ENCODE data around the gene KIF6.

Gene KIF6

GRCh38 chr6:39343396-39343870, 381.8 kb downstream of the KIF6 start:
- no peaks in the 10 kb centered on the region for H3K9me3 ChIP-seq (replicated peaks; ENCODE audit: insufficient read depth, low read length)
- H3K36me3 ChIP-seq (replicated peaks; ENCODE audit: insufficient read depth, low read length): no peaks in the 10 kb centered on the region
- no peak for DNase-seq
- H3K27me3 ChIP-seq (replicated peaks; ENCODE audit: insufficient read depth, low read length): no peaks in the 10 kb centered on the region
- no peak for TF ChIP-seq EZH2 (optimal IDR thresholded peaks at IDR 0.05; ENCODE audit: low read depth, low read length)
- no peak for TF ChIP-seq CTCF (IDR thresholded peaks at IDR 0.05; ENCODE audit: low read length)
- TF ChIP-seq EZH2phosphoT487 (IDR thresholded peaks at IDR 0.05; ENCODE audit: low read length): no peak
- no peaks in the 10 kb centered on the region for H3K79me2 ChIP-seq (ENCODE audit: low read length)
- no peak overlapping the region for H2AFZ ChIP-seq (ENCODE audit: low read length)
- H3K4me1 ChIP-seq (ENCODE audit: low read length): no peaks in the 10 kb centered on the region
- no peak overlapping the region for H3K27ac ChIP-seq (ENCODE audit: low read length)
- H3K4me3 ChIP-seq (ENCODE audit: low read length): no peak overlapping the region
- H4K20me1 ChIP-seq (ENCODE audit: insufficient read depth, low read length): no peaks in the 10 kb centered on the region
- H3K9ac ChIP-seq (ENCODE audit: low read length): no peak overlapping the region
- H3K9me2 ChIP-seq (replicated peaks; ENCODE audit: insufficient read depth, low read length): no peaks in the 10 kb centered on the region
- H3K4me2 ChIP-seq (ENCODE audit: low read depth, low read length): no peak overlapping the region
- H3F3A ChIP-seq (ENCODE audit: insufficient read depth, low read length): no peaks in the 10 kb centered on the region

- DNase-seq: no peak
- Histone ChIP-seq H4K20me1 (ENCODE audit: insufficient read depth, low read length) (no peaks in the 10 kb centered on the region), H3K9me3 (replicated peaks; ENCODE audit: insufficient read depth, low read length) (no peaks in the 10 kb centered on the region), H3K4me3 (ENCODE audit: low read length) (no peak overlapping the region), H3K9me2 (replicated peaks; ENCODE audit: insufficient read depth, low read length) (no peaks in the 10 kb centered on the region), H3F3A (ENCODE audit: insufficient read depth, low read length) (no peaks in the 10 kb centered on the region), H2AFZ (ENCODE audit: low read length) (no peak overlapping the region), H3K9ac (ENCODE audit: low read length) (no peak overlapping the region), H3K4me1 (ENCODE audit: low read length) (no peaks in the 10 kb centered on the region), H3K36me3 (replicated peaks; ENCODE audit: insufficient read depth, low read length) (no peaks in the 10 kb centered on the region), H3K27ac (ENCODE audit: low read length) (no peak overlapping the region), H3K4me2 (ENCODE audit: low read depth, low read length) (no peak overlapping the region), H3K79me2 (ENCODE audit: low read length) (no peaks in the 10 kb centered on the region), H3K27me3 (replicated peaks; ENCODE audit: insufficient read depth, low read length) (no peaks in the 10 kb centered on the region)
- TF ChIP-seq CTCF (IDR thresholded peaks at IDR 0.05; ENCODE audit: low read length) (no peak), EZH2phosphoT487 (IDR thresholded peaks at IDR 0.05; ENCODE audit: low read length) (no peak)
Observed at GRCh38 chr6:39342692-39343395, 382.4 kb downstream of the KIF6 start.

GRCh38 chr6:39341937-39342336, 383.3 kb downstream of the KIF6 start:
- Histone ChIP-seq H3K4me2 (ENCODE audit: low read depth, low read length) (no peak overlapping the region), H4K20me1 (ENCODE audit: insufficient read depth, low read length) (no peaks in the 10 kb centered on the region), H2AFZ (ENCODE audit: low read length) (no peak overlapping the region), H3K9me3 (replicated peaks; ENCODE audit: insufficient read depth, low read length) (no peaks in the 10 kb centered on the region), H3K9me2 (replicated peaks; ENCODE audit: insufficient read depth, low read length) (no peaks in the 10 kb centered on the region), H3K79me2 (ENCODE audit: low read length) (no peaks in the 10 kb centered on the region), H3K27me3 (replicated peaks; ENCODE audit: insufficient read depth, low read length) (no peaks in the 10 kb centered on the region), H3K4me1 (ENCODE audit: low read length) (no peaks in the 10 kb centered on the region), H3K36me3 (replicated peaks; ENCODE audit: insufficient read depth, low read length) (no peaks in the 10 kb centered on the region), H3K4me3 (ENCODE audit: low read length) (no peak overlapping the region), H3F3A (ENCODE audit: insufficient read depth, low read length) (no peaks in the 10 kb centered on the region), H3K9ac (ENCODE audit: low read length) (no peak overlapping the region), H3K27ac (ENCODE audit: low read length) (no peak overlapping the region)
- no peak for DNase-seq
- TF ChIP-seq EZH2 (optimal IDR thresholded peaks at IDR 0.05; ENCODE audit: low read depth, low read length): no peak
- TF ChIP-seq CTCF (IDR thresholded peaks at IDR 0.05; ENCODE audit: low read length): no peak
- TF ChIP-seq EZH2phosphoT487 (IDR thresholded peaks at IDR 0.05; ENCODE audit: low read length): no peak
